ENCODE measurements around the gene RBM20. TPM values are rescaled to one million over a fixed set of nuclear protein-coding genes. Genes with fewer than 3 reads are reported as not detected.

RBM20 gene
- total RNA-seq, 4 donors from 2014 or later, result 0.88 to 3.8 (median 1.9) TPM

- Histone ChIP-seq H3K27me3 (no peaks in the 10 kb centered on the region), H3K36me3 (no peaks in the 10 kb centered on the region), H3K9me3 (no peaks in the 10 kb centered on the region), H3K4me1 (peaks cover 18 to 25% of the 10 kb centered on the region in 2 donors), H3K27ac (peak overlapping the region; percentile 87 to 94), H3K4me3 (no peak overlapping the region)
- intact Hi-C loops (cut with DNase I; ENCODE audit: low total_unique reads), result no loop called here
- DNase-seq, result no peak
- TF ChIP-seq POLR2A (IDR thresholded peaks at IDR 0.05), result no peak
- TF ChIP-seq CTCF (IDR thresholded peaks at IDR 0.05), result no peak
Observed at GRCh38 chr10:110818311-110819256, 174.4 kb downstream of the RBM20 start.

GRCh38 chr10:110820321-110820814, 176.2 kb downstream of the RBM20 start:
- intact Hi-C loops (cut with DNase I; ENCODE audit: low total_unique reads), result loop anchor here (10.0 kb wide), 1 partner anchor 54 kb away; the partner anchor contains the start of gene PDCD4
- no peak overlapping the region for H3K4me3 ChIP-seq
- H3K4me1 ChIP-seq, result peaks cover 18 to 25% of the 10 kb centered on the region in 2 donors
- TF ChIP-seq CTCF (IDR thresholded peaks at IDR 0.05) (no peak), POLR2A (IDR thresholded peaks at IDR 0.05) (no peak)
- no peaks in the 10 kb centered on the region for H3K27me3 ChIP-seq
- DNase-seq, result peak; percentile 70 to 82
- no peaks in the 10 kb centered on the region for H3K36me3 ChIP-seq
- peak overlapping the region; percentile 87 to 94 for H3K27ac ChIP-seq
- no peaks in the 10 kb centered on the region for H3K9me3 ChIP-seq

GRCh38 chr10:110821508-110821907, 177.4 kb downstream of the RBM20 start:
- TF ChIP-seq POLR2A (IDR thresholded peaks at IDR 0.05) (no peak), CTCF (IDR thresholded peaks at IDR 0.05) (no peak)
- peak; percentile 49 to 67 for DNase-seq
- intact Hi-C loops (cut with DNase I; ENCODE audit: low total_unique reads), result loop anchor here (10.0 kb wide), 1 partner anchor 53 kb away; the partner anchor contains the start of gene PDCD4
- Histone ChIP-seq H3K36me3 (no peaks in the 10 kb centered on the region), H3K4me1 (peaks cover 18 to 25% of the 10 kb centered on the region in 2 donors), H3K27me3 (no peaks in the 10 kb centered on the region), H3K27ac (peak overlapping the region; percentile 87 to 94), H3K9me3 (no peaks in the 10 kb centered on the region), H3K4me3 (no peak overlapping the region)

GRCh38 chr10:110822035-110822711, 178.0 kb downstream of the RBM20 start:
- H3K27ac ChIP-seq, result peak overlapping the region; percentile 87 to 94
- no peaks in the 10 kb centered on the region for H3K9me3 ChIP-seq
- no peaks in the 10 kb centered on the region for H3K27me3 ChIP-seq
- DNase-seq, result no peak
- no peak overlapping the region for H3K4me3 ChIP-seq
- no peak for TF ChIP-seq CTCF (IDR thresholded peaks at IDR 0.05)
- no peak for TF ChIP-seq POLR2A (IDR thresholded peaks at IDR 0.05)
- H3K36me3 ChIP-seq, result no peaks in the 10 kb centered on the region
- intact Hi-C loops (cut with DNase I; ENCODE audit: low total_unique reads), result loop anchor here (10.0 kb wide), 1 partner anchor 53 kb away; the partner anchor contains the start of gene PDCD4
- H3K4me1 ChIP-seq, result peaks cover 18 to 25% of the 10 kb centered on the region in 2 donors

Data from uterus (tissue), 4 donors.